NB4 (cell line): ENCODE measurements around the gene ACOXL.

ENCODE experiments used
- MYC ChIP-seq: IDR thresholded peaks from 2 replicates; pipeline ENCODE4 v1.6.1; 2011; ENCODE audit warnings: low read depth, low read length
- POLR2A ChIP-seq: IDR thresholded peaks from 2 replicates; pipeline ENCODE4 v1.6.1; 2011; ENCODE audit warnings: mild to moderate bottlenecking; ENCODE audit not compliant: insufficient read length; ENCODE audit errors: extremely low read depth
- TF ChIP-seq, protein P1 (sequence below): IDR thresholded peaks from one replicate; pipeline ENCODE4 v1.5.1; 2012; ENCODE audit warnings: low read depth, low read length
- TF ChIP-seq, protein P2 (sequence below): IDR thresholded peaks from 2 replicates; pipeline ENCODE4 v1.6.1; 2011; ENCODE audit warnings: low read depth, low read length

- TF ChIP-seq, protein P1, sequence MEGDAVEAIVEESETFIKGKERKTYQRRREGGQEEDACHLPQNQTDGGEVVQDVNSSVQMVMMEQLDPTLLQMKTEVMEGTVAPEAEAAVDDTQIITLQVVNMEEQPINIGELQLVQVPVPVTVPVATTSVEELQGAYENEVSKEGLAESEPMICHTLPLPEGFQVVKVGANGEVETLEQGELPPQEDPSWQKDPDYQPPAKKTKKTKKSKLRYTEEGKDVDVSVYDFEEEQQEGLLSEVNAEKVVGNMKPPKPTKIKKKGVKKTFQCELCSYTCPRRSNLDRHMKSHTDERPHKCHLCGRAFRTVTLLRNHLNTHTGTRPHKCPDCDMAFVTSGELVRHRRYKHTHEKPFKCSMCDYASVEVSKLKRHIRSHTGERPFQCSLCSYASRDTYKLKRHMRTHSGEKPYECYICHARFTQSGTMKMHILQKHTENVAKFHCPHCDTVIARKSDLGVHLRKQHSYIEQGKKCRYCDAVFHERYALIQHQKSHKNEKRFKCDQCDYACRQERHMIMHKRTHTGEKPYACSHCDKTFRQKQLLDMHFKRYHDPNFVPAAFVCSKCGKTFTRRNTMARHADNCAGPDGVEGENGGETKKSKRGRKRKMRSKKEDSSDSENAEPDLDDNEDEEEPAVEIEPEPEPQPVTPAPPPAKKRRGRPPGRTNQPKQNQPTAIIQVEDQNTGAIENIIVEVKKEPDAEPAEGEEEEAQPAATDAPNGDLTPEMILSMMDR: no peak
- TF ChIP-seq, protein P2, sequence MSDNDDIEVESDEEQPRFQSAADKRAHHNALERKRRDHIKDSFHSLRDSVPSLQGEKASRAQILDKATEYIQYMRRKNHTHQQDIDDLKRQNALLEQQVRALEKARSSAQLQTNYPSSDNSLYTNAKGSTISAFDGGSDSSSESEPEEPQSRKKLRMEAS: peak; percentile 97
- TF ChIP-seq POLR2A: no peak
- peak; percentile 77 for TF ChIP-seq MYC
Measured at GRCh38 chr2:110993557-110994231, 261.3 kb downstream of the ACOXL start.
